ENCODE results near the gene EEF1G.
"Not testable (repeated sequence)": the region's sequence is repeated elsewhere in the genome, so short reads cannot be mapped to it uniquely, and the experiment has no call there.

EEF1G gene, protein sequence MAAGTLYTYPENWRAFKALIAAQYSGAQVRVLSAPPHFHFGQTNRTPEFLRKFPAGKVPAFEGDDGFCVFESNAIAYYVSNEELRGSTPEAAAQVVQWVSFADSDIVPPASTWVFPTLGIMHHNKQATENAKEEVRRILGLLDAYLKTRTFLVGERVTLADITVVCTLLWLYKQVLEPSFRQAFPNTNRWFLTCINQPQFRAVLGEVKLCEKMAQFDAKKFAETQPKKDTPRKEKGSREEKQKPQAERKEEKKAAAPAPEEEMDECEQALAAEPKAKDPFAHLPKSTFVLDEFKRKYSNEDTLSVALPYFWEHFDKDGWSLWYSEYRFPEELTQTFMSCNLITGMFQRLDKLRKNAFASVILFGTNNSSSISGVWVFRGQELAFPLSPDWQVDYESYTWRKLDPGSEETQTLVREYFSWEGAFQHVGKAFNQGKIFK

DNA sequence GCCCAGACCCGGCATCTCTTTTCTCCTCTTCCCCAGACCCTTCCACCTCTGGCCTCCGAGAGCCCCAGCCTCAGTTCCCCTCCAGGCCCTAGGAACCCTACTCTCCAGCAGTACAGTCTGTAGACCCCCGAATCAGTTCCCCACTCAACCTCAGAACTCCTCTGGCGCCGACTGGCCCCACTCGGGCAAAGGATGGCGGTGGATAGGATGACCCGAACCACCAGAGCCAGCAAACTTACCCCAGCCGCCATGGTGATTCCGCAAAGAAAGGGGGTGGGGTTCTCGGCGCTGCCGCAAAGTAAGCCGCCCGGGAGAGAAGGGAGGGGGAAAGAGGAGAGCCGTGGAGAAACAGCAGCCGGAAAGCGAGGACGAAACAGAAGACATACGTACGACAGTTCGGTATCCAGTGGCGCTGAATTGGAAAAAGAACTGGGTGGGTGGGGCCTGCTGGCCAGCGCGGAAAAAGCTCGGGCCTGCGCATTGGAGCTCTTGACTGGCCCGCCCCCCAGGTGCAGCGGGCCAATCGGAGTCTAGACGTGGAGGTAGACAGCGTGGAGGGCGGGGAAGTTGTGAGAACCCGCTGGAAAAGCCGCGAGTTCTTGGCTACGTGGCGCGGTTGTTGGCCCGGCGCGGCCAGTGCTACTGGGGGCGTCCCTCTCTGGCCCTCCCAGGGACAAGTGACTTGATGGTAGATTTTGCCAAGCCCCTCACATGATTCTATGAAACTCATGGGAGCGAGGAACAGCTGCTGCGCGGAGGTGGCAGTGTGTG is at the start of gene EEF1G:
EEF1G (minus strand) TSS at position 300 of the 771 bp plus-strand sequence; CDS start at position 251, 49 bp downstream.
- DNase-seq, result peak; percentile 100

DNA sequence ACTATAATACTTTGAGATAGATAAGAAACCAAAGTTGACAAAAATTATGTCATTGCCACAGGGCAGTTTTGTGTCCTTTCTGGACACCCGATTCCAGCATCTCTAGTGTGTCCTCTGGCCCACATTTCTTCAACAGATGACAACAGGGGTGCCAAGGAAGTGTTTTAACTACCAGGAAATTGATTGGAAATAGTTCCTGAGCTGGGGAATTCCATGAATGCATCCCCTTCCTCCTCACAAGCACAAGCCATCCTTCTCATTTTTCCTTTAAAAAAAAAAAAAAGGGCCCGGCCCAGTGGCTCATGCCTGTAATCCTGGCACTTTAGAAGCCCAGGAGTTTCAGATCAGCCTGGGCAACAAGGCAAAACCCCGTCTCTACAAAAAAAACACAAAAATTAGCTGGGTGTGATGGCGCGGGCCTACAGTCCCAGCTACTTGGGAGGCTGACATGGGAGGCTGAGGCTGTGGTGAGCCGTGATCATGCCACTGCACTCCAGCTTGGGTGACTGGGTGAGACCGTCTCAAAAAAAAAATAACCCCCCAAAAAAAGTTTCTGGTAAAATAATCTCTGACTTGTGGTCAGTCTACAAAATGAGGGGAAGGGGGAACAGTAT is 48.9 kb upstream of the EEF1G start:
- no peak for DNase-seq

DNA sequence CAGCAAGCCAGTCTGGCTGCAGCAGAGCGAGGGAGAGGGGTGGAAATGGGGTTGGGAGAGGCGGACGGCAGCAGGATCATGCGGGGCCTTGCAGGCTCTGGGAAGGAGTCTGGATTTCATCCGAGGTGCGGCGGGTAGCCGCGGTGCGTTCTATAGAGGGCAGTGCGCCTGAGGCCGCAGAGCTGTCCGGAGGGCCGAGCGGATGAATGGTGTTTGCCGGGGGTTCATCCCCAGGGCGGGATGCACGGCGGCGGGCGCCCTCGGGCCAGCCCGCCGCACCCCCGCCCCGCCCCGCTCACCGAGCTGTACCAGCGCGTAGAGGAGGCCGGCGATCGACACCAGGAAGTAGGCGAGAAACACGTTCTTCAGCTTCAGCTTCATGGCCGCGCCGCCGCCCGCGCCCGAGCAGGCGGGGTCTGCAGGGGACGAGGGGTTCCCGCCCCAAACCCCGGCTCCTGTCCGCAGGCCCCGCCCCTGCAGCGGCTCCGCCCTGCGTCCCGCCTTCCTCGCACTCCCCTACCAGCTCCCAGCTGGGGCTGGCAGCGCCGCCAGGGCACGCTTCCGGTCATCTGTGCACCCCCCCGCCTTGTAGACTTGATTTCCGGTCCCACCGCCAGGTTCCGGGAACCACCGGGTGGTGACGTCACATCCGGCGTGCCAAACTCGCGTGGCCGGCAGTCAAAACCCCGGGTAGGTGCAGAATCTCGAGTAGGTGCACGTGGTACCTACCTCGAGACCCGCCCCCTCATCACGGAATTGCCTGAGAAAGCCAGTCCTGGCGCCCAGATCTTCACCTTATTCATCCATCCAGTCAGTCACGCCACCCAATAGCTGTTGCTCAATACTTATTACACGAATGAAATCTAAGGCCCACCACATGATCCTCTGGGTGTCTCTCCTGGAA is 48.1 kb upstream of the EEF1G start, which contains the start of gene B3GAT3:
B3GAT3 (minus strand) TSS at position 420 of the 904 bp plus-strand sequence; CDS start at position 381, 39 bp downstream.
- DNase-seq, result peak; percentile 99

DNA sequence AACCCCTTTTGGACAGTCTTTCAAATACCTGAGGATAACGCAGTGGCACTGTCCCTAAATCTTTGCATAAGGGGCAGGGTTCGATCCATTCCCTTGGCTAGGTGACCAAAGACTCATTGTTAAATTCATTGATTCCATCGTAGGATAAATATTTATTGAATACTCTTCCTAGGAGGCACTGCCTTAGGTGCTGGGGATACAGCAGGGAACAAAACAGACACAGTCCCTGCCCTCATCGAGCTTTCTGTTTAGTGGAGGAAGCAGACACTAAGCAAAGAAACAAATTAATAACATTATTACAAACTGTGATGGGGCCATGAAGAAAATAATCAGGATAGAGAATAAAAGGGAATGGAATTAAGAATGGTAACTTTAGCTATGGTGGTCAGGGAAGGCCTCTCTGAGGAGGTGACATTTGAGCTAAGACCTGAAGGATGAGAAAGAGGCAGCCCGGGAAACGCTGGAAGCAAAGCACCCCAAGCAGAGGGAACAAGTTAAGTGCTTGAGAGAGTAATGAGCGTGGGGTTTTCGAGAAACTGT is 47.4 kb upstream of the EEF1G start:
- no peak for DNase-seq

DNA sequence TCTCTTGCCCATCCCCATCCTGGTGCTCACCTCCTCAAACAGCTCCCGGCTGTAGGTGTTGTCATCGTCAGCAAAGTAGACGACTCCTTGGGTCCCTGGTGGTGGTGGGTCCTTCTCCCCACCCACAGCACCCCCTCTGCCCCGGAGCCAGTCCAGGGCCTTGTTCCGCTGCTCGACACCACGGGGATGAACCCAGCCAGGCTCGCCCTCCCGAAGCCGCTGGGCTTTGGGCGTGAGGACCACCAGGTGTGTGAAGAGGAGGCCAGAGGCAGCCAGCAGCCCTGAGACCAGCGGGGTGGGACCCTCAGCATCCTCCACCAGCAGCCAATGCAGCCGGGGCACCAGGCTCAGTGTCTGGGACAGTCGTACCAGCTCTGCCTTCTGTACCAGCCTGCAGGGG is 43.3 kb upstream of the EEF1G start:
- DNase-seq, result not testable (repeated sequence)

DNA sequence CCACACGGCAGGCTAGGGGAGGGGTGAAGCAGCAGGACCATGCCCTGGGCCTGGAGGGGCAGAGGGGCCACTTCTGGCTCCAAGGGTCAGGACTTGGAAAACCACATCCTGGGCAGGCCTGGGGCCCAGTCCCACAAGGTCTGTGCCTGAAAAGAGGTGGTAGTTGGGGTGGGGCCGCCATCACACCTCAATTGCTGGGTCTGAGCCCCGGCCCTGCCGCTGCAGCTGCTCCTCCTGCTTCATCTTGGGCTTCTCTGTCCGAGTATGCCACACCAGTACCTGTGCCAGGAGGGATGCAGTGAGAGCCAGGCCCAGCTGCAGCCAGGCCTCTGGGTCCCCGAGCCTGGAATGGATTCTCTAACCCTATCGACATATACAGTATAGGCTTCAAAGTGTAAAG is 41.8 kb upstream of the EEF1G start:
- no peak for DNase-seq

DNA sequence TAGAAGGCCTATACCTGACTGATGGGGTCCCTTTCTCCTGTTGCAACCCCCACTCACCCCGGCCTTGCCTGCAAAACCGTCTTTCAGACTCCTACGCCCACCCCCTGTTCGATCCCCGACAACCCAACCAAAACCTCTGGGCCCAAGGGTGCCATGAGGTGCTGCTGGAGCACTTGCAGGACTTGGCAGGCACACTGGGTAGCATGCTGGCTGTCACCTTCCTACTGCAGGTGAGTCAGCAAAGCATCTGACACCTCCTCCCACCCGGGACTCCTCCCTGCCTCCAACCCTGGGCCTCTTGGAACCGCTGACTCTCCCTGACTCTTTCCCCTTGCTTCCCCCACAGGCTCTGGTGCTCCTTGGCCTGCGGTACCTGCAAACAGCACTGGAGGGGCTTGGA is 40.6 kb upstream of the EEF1G start:
- no peak for DNase-seq

DNA sequence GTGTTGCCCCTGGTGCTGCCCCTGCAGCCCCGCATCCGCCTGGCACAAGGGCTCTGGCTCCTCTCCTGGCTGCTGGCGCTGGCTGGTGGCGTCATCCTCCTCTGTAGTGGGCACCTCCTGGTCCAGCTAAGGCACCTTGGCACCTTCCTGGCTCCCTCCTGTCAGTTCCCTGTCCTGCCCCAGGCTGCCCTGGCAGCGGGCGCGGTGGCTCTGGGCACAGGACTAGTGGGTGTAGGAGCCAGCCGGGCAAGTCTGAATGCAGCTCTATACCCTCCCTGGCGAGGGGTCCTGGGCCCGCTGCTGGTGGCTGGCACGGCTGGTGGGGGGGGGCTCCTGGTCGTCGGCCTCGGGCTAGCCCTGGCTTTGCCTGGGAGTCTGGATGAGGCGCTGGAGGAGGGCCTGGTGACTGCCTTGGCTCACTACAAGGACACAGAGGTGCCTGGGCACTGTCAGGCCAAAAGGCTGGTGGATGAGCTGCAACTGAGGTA is 39.6 kb upstream of the EEF1G start:
- DNase-seq, result no peak

DNA sequence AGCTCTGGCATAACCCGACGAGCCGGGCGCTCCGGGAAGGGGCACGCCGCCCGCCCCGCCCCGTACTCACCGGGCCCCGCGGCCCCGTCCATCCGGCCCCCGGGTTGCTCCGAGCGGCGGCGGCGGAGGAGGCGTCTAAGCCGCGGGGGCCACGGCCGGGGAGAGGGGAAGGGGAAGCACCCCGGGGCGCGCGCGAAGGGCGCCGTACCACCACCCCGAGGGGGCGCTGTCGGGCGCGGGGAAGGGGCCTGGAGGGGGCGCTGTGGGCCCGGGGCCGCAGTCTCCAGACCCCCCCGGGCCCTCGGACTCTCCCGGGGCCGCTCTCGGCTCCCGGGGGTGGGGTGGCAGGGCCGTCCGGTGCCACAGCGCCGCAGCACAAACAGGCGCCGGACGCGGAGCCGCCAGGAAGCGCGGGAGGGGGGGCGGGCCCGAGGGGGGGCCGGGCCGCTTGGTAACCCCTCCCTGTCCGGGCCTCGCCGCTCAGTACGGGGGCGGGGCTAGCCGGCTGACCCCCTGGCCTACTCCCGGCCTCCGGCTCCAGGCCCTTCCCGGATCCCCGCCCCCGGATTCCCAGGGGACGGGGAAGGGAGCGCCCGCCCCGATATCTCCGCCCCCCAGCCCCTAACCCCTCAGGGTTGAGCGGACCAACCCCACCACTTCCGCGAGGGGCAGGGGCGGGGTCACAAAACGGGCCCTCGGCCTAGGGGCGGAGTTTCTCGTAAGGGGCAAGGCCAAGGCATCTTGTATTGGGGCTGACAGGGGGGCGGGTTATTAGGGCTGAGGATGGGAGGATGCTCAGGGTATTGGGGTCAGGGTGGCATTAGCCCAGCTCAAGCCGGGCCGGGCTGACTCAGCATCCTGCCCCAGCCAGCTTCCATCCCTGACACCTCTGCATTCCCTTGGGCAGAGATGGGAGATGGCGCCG is 38.9 kb upstream of the EEF1G start, which contains the start of the genes EML3 and ROM1:
EML3 (minus strand) TSS at position 410 of the 925 bp plus-strand sequence; CDS start at position 92, 318 bp downstream.
ROM1 (plus strand) TSS at position 892 of the 925 bp plus-strand sequence; CDS start at position 917, 25 bp downstream.
- peak; percentile 92 to 94 for DNase-seq

DNA sequence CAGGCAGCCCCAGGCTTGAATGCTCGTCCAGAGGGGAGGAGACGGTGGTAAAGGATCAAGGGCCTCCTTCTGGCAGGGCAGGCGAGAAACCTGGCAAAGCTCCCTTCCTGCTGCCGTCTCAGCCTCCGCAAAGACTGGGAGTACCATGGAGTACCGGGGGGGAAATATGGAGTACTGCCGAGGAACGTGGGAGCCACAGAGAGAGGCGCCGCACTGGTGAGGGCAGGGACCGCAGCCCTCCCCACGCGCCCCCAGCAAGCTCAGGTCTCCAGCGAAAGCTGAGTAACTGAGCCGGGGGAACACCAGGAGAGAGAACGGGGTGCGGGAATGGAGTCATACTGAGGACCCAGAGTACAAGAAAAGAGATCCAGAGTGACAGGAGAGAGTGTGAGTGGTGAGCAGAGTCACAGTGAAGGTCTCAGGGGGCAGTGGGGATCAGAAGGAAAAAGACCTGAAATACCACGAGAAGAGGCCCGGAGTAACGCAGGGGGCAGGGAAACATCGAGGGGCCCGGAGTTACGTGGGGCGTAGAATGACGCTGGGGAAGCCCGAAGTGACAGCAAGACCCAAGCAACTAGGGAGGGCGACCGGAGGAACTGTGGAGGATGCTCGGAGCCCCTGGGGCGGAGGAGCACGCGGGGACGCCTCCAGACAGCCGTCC is 38.1 kb upstream of the EEF1G start:
- peak in 1 of 2 donors; percentile 70 for DNase-seq

DNA sequence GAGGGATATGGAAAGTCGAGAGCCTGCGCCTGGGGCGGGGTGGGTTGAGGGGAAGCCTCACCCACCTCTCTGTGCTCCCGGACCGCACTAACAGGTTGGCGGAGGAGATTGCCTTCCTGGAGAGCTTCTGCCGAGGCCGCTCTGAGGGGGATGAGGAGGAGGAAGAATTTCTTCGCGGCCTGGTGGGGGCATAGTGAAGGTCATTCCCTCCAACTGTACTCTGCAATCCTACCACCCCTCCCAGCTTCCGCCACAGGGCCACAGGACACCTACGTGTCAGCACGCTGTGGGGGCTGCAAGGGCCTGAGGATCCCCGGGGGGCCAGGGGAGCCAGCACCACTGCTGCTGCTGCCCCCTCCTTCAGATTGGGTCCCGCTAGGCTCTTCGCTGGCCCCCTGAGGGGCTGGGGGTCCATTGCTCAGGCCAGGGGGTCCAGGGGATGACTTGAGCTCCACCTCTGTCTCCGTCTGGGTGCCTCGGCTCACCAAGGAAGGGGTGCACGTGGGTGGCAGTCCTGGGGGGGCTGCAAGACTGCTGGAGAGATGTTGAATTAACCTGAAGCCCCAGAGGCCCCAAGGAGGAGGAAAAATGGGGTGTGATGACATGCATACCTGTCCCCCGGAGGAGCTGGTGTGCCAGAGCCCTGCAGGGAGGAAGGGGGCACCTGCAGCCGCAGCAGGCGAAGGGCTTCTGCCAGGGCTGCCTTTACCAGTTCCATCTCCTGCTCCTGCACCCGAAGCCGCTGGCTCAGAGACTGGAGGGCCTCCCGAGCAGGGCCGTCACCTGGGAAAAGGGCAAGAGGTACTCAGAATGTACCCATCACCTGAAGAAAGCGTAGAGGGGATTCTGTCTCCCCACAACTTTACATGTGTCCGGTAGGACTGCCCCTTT is 37.4 kb upstream of the EEF1G start:
- DNase-seq, result no peak

DNA sequence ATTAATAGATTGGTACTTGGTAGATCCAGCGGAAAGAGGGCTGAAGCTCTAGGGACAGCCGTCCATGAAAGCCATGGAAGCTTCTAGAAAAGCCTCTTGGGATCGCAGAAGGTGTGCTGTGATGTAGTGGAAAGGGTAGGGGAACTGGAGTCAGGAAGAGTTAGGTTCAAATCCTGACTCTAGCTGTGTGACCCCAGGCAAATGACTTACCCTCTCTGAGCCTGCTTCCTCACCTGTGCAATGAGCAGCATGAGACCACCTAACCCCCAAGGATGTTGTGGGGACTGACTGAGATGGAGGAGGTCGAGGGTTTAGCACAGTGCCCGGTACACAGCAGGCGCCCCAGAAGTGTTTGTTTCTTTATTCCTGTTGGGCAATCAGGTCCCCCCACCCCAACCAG is 36.7 kb upstream of the EEF1G start:
- DNase-seq, result no peak

DNA sequence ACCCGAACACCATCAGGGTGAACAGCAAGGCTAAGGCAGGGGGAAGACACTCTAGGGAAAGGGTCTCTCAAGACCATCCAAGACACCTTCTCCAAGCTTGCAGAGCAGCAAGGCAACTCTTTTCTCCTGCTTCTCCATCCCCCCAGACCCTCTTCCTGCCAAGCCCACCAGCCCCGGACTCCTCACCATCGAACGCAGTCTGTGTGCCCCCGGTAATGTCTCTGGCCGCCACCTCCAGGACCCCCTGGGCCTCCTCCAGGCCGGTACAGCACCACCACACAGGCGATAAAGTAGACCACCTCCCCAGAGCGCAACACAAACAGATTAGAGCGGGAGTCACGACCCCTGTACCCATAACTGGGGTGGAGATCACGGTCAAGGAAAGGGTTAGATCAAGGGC is 35.1 kb upstream of the EEF1G start:
- DNase-seq, result no peak

DNA sequence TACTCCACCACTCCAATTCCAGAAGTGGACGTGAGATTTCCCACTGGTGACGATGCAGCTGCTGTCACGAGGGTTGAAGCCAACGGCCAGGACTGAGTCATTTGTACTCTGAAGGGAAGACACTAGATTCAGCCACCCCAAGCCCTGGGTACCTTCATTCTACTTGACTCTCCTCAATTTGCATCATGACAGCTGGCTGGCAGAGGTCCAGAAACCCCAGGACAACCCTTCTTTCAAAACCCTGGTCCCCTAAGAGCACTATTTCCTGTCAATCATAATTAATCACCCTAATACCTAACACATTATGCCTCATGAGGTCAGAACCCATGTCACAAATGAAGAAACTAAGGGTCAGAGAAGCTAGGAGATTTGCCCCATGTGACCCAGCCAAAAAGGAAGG is 34.0 kb upstream of the EEF1G start:
- DNase-seq, result peak in 1 of 2 donors; percentile 49

DNA sequence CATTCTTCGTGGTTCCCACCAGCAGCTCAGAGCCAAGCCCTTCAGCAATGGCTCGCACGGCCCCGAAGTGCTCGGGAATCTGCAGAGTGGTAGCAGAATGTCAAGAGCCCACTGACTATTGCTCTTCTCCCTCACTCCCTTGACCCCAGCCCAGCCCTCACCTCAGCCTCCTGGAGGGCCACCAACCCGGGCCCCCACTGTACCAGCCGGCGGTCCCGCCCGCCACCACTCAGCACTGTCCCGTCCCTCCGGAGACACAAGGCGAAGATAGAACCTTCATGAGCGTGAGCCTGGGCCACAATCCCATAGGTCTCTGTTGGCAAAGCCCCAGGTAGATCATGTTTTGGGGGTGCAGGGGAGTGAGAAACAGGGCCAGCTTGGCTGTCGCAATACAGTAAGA is 32.2 kb upstream of the EEF1G start:
- no peak for DNase-seq

DNA sequence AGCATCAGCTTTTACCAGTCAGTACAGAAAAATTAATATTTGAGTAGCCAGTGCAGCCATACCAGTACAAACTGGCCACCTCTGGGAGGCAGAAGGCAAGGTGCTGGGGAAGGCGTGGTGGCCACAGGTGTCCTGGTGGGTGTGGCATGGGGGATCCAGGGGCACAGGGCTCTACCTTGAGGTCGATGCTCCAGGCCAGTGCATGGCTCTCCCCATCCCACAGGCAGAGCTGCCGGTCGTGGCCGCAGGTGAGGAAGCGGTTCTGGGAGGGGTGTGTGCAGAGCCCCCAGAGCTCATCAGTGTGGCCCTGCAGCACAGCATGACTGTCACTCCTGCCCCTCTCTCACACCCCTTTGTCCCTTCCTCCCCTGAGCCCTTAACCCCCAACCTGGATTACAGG is 31.8 kb upstream of the EEF1G start:
- no peak for DNase-seq

DNA sequence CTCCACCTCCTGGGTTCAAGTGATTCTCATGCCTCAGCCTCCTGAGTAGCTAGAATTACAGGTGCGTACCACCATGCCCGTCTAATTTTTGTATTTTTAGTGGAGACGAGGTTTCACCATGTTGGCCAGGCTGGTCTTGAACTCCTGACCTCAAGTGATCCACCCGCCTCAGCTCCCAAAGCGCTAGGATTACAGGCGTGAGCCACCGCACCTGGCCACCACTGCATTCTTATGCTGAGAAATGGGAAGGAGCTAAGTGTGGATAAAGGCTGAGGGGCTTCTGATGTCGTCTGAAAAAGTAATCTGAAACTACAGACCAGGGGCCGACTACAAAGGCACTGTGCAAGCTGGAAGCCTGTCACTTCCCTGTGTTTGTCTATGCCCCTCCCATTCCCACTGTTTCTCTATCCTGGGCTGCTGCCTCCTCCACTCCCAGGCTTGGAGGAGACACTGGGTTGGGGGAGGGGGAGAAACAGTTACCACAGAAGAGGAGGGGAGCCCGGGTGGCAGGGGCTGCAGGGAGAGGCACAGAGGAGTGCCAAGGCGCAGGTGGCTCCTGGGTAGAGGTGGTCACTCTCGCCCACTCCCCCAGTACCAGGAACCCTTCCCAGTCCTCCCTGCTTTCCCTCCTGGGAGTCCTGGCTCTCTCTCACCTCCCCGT is 30.9 kb upstream of the EEF1G start:
- DNase-seq, result no peak

DNA sequence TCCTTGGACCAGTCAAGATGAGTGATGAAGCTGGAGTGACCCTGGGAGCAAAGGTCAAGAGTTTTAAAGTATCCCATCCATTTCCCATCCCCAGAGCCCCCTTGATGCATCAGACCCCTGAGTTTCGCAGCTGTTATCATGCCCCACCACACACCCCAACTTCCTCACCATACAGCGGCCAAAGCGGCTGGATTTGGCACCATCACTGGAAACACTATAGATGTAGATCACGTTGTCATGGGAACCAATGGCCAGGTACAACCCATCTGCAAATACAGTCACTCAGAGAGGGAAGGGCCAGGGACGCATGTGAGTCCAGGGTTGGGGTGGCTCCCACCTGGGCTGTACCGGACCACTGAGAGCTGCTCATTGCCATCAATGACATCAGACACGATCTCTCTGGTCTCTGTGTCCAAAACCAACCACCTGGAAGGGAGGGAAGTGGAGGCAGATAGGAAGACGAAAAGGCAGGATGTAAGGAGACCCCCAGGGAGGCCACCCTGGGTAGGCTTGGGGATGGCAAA is 30.1 kb upstream of the EEF1G start:
- DNase-seq, result no peak

Measured in CD4-positive, alpha-beta T cell treated with Interleukin-4 for 1 hour (primary cell).